GM18507 (cell line): ENCODE results near the gene DDTL.
"Not testable (repeated sequence)": the region's sequence is repeated elsewhere in the genome, so short reads cannot be mapped to it uniquely, and the experiment has no call there.

Experiments used
- DNase-seq: peaks from one replicate; pipeline ENCODE4 v3.0.0; 2011; ENCODE audit warnings: low read depth; ENCODE audit not compliant: insufficient read length; ENCODE audit errors: extremely low spot score
- FAIRE-seq: peaks from 2 replicates; lab custom pipeline; 2011; peaks lifted over from hg19 to GRCh38; lab: Jason Lieb, UNC

DDTL gene

DNA sequence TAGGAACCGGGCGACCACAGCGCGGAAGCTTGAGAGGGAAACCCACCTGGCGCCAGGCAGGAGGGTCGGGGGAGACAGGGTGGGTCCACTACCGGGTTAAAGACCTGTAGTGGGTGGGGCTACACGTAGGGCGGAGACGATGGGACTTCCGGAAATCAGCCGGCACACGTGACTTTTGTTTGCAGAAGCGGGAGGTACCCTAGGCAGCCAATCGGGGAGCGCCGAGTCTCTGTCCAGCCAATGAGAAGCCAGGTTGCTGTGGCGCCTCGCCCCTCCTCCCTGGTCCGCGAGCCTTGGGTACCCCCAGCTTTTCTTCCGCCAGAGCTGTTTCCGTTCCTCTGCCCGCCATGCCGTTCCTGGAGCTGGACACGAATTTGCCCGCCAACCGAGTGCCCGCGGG is at the start of gene DDTL:
DDTL (plus strand) TSS at position 321 of the 400 bp plus-strand sequence; CDS start at position 348, 27 bp downstream.
- not testable (repeated sequence) for DNase-seq
- FAIRE-seq = peak; percentile 96

DNA sequence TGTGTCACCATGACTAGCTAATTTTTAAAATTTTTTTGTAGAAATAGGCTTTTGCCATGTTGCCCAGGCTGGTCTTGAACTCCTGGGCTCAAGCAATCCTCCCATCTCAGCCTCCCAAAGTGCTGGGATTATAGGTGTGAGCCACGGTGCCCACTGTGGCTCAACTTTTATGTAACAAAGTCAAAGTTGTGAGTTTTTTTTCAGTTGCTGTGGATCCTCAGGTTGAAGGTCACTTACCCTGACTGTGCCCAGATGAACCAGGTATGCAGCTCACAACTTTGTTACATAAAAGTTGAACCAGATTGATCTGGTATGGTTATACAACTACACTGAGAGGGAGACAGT is 46.4 kb upstream of the DDTL start:
- not testable (repeated sequence) for FAIRE-seq, DNase-seq

- not testable (repeated sequence) for FAIRE-seq, DNase-seq
Measured at GRCh38 chr22:23921586-23922201, 45.0 kb upstream of the DDTL start.

- DNase-seq = no peak
- no peak for FAIRE-seq
Measured at GRCh38 chr22:23922921-23923320, 43.8 kb upstream of the DDTL start.

GRCh38 chr22:23925020-23925606 is 41.6 kb upstream of the DDTL start:
- FAIRE-seq = no peak

GRCh38 chr22:23926561-23926960 is 40.1 kb upstream of the DDTL start:
- DNase-seq = no peak
- FAIRE-seq = no peak

More at GRCh38 chr22:23925020-23925606, 41.6 kb upstream of the DDTL start:
- no peak for DNase-seq

- no peak for FAIRE-seq
- DNase-seq = no peak
Measured at GRCh38 chr22:23938328-23939016, 28.2 kb upstream of the DDTL start.

- DNase-seq (no peak), FAIRE-seq (no peak)
Measured at GRCh38 chr22:23939017-23939357, 27.7 kb upstream of the DDTL start.

- FAIRE-seq, DNase-seq: not testable (repeated sequence)
Measured at GRCh38 chr22:23940166-23940565, 26.5 kb upstream of the DDTL start.

GRCh38 chr22:23947391-23947790 is 19.3 kb upstream of the DDTL start:
- not testable (repeated sequence) for DNase-seq, FAIRE-seq

GRCh38 chr22:23949764-23950163 is 16.9 kb upstream of the DDTL start:
- DNase-seq = not testable (repeated sequence)

GRCh38 chr22:23951383-23951782 is 15.3 kb upstream of the DDTL start:
- not testable (repeated sequence) for DNase-seq, FAIRE-seq

More at GRCh38 chr22:23949764-23950163, 16.9 kb upstream of the DDTL start:
- not testable (repeated sequence) for FAIRE-seq

DNA sequence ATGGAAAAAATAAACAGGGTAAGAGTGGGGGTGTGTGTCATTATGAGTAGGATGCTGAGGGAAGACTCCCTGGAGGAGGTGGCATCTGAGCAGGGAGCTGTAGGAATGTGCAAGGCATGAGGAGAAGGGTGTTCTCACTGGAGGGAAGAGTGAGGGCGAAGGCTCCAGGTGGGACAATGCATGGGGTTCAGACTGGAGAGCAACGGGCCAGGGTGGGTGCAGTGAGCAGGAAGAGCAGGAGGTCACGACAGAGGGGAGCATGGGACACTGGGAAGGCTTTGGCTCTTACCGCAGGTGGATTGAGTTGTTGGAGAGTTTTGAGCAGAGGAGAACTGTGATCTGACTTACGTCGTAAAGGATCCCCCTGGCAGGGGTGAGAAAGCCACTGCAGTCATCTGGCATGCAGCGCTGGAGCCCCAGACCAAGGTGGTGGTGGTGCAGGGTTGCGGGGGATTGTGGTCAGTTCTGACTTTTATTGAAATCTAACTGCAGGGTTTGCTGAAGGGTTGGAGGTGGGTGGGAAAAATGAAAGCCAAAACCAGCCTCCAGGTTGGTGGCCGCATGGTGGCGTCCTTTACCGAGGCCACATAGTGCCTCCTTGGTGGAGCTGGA is 13.8 kb upstream of the DDTL start:
- not testable (repeated sequence) for FAIRE-seq, DNase-seq

DNA sequence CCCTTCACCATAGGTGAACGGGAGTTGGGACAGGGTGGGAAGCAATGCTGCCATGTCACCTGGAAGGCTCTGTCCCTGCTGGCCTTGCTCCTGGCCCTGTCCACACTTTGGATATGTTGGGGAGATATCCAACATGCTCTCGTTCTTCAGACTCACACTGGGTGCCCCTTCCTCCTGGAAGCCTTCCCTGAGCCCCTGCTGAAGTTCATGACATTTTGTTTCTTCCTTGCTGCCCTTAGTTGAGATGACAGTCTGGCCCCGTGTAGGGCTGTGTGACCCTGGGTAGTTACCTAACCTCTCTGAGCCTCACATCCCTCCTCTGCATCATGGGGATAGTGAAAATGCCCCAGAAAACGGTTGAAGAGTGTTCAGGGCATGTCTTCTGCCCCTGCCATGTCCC is 13.2 kb upstream of the DDTL start:
- not testable (repeated sequence) for FAIRE-seq, DNase-seq

DNA sequence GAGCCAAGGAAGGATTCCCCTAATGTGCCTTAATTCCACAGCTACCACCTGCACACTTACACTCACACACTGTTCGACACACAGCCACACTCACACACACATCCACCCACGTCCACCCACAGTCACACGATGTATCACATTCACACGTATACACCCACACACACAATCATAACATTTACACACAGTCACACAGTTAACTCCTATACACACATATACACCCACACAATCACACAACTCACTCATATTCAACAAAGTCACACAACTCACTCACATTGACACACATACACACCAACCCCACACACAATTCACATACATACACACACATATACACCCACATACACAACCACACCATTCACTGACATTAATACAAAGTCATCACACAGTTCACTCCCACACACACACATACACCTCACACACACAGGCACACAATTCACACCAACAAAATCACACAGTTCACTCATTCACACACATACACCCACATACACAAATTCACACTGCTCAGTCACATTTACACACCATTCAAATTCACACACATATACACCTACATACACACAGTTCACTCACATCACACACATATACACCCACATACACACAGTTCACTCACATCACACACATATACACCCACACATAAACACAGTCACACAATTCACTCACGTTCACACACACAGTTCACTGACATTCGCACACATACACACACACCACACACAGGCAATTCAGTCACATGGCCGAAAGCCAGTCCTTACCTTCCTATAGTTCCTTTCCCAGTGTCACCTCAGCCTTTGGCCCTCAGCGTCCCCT is 12.3 kb upstream of the DDTL start:
- FAIRE-seq, DNase-seq: not testable (repeated sequence)

GRCh38 chr22:23954991-23955305 is 11.7 kb upstream of the DDTL start:
- not testable (repeated sequence) for DNase-seq, FAIRE-seq

- not testable (repeated sequence) for FAIRE-seq, DNase-seq
Measured at GRCh38 chr22:23955886-23956285, 10.8 kb upstream of the DDTL start.

- peak; percentile 74 for FAIRE-seq
- DNase-seq = not testable (repeated sequence)
Measured at GRCh38 chr22:23956301-23956900, 10.3 kb upstream of the DDTL start.

GRCh38 chr22:23961084-23961771 is 5.5 kb upstream of the DDTL start, which contains the start of gene GSTT2B:
TSS of gene GSTT2B (minus strand) at chr22:23961195. CDS start at chr22:23961131, 64 bp downstream.
- not testable (repeated sequence) for FAIRE-seq, DNase-seq
